Endodermal cell (in vitro differentiated cells): Measurements from ENCODE around the gene ZNF248. TPM values are rescaled to one million over a fixed set of nuclear protein-coding genes. Genes with fewer than 3 reads are reported as not detected.
"Not testable (repeated sequence)": the region's sequence is repeated elsewhere in the genome, so short reads cannot be mapped to it uniquely, and the experiment has no call there.

Experiments used
- DNase-seq: peaks from one replicate; pipeline ENCODE4 v3.0.0-alpha.2; 2017
- H3K27ac ChIP-seq: 2 replicates; pipeline ENCODE4 v1.5.1; 2013; ENCODE audit warnings: mild to moderate bottlenecking, low read depth, low read length, moderate library complexity
- H3K27me3 ChIP-seq: 2 replicates; pipeline ENCODE4 v1.6.1; 2013; ENCODE audit warnings: mild to moderate bottlenecking, low read length, moderate library complexity; ENCODE audit not compliant: insufficient read depth, control insufficient read depth, poor library complexity, severe bottlenecking
- H3K36me3 ChIP-seq: 2 replicates; pipeline ENCODE4 v1.7.0; 2013; ENCODE audit warnings: mild to moderate bottlenecking, low read length, moderate library complexity; ENCODE audit not compliant: control insufficient read depth, insufficient read depth
- H3K4me1 ChIP-seq: one replicate; pipeline ENCODE4 v1.7.0; 2013; ENCODE audit warnings: low read length; ENCODE audit not compliant: control insufficient read depth, insufficient read depth
- H3K4me3 ChIP-seq: 2 replicates; pipeline ENCODE4 v1.5.1; 2013; ENCODE audit warnings: mild to moderate bottlenecking, low read length, moderate library complexity
- H3K9ac ChIP-seq: 2 replicates; pipeline ENCODE4 v1.6.1; 2013; ENCODE audit warnings: mild to moderate bottlenecking, low read length, moderate library complexity; ENCODE audit not compliant: poor library complexity, severe bottlenecking; ENCODE audit errors: extremely low read depth
- H3K9me3 ChIP-seq: 2 replicates; pipeline ENCODE4 v1.6.1; 2013; ENCODE audit warnings: mild to moderate bottlenecking, low read length, moderate library complexity; ENCODE audit not compliant: control insufficient read depth
- H3K27ac Mint-ChIP-seq: 2 replicates; pipeline ENCODE4 v1.8.0; 2020; ENCODE audit warnings: mixed read lengths
- H3K27me3 Mint-ChIP-seq: 2 replicates; pipeline ENCODE4 v1.8.0; 2021; ENCODE audit warnings: mild to moderate bottlenecking, mixed read lengths; ENCODE audit not compliant: insufficient read depth
- H3K36me3 Mint-ChIP-seq: 2 replicates; pipeline ENCODE4 v1.8.0; 2020; ENCODE audit warnings: low read depth, mixed read lengths
- H3K4me1 Mint-ChIP-seq: 2 replicates; pipeline ENCODE4 v1.8.0; 2020; ENCODE audit warnings: mixed read lengths
- H3K4me3 Mint-ChIP-seq: 2 replicates; pipeline ENCODE4 v1.8.0; 2020; ENCODE audit warnings: mild to moderate bottlenecking, moderate library complexity, mixed read lengths
- H3K9me3 Mint-ChIP-seq: 2 replicates; pipeline ENCODE4 v1.8.0; 2020; ENCODE audit warnings: mild to moderate bottlenecking, mixed read lengths
- WGBS, 2 experiments: methylation state at CpG; one replicate each; pipeline versions ENCODE4 v1.1.5 to v1.1.7; 2013; ENCODE audit warnings: missing lambda C conversion rate in 2 of 2, mixed read lengths in 1 of 2; ENCODE audit not compliant: insufficient coverage in 1 of 2, insufficient read length in 1 of 2; 5-methylcytosine and 5-hydroxymethylcytosine counted together
- total RNA-seq, 2 donors: library from RNA; stranded (reverse); fragmentation: NEBNext Ultra II Directional in 1 of 2; extraction: Animal tissue kit (Norgen Biotek cat#: 25700) in 1 of 2; gene quantifications; 2 replicates in 1 of 2; 3 replicates in 1 of 2; pipeline ENCODE4 v1.2.1, GENCODE V29; 2021
- TF ChIP-seq, protein P1 (sequence below): fragments of 200-600 bp; sonication (generic); conservative IDR thresholded peaks from 2 replicates; pipeline ENCODE4 v1.5.0; 2021; ENCODE audit warnings: antibody characterized with exemption, mild to moderate bottlenecking

The ZNF248 gene
- total RNA-seq, 2 donors from 2014 or later = 7.2 to 17.8 TPM

DNA sequence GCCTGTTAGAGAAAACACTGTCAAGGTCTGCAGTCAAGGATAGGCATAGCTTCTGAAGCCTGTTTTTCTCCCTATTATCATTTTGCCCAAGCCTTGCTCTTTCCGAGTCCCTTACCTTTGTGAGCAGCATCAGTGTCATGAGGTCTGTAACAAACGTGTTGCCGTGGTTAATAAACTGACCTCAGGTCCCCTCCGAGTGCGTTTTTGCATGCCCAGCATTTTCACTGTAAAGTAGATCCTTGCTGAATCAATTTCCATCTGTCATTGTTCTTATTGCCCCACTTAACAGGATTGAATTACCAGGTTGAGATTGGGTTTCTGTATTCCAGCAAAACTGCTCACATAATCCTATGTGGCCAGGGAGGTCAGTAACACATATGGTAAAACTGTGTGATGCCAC, 110.3 kb downstream of the ZNF248 start:
- no peak overlapping the region for H3K4me3 Mint-ChIP-seq

DNA sequence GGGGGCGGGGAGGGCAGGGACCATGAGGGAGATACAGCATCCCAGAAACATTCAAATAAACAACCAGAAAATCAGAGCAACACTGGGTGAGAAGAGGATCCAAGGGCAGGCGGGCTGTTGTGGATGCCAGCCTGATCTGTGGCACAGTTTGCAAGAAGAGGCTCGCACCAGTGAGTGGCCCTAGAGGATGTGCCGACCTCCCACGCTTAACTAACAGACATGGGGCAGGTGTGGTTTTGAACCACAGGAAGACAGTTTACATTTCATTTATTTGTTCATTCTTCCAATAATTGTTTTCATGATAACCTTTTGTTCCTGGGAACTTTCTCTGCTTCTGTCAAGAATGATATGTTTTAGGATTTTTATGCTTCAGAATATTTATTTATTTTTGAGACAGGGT, 115.6 kb downstream of the ZNF248 start:
- DNase-seq = no peak
- H3K9me3 Mint-ChIP-seq = peaks cover 92% of the 10 kb centered on the region
- peaks cover 59% of the 10 kb centered on the region for H3K9me3 ChIP-seq
- no peaks in the 10 kb centered on the region for H3K27me3 Mint-ChIP-seq
- H3K4me1 Mint-ChIP-seq = no peaks in the 10 kb centered on the region
- 49 to 84% methylated on average over 3 to 5 of the region's 5 CpGs for WGBS, 2 experiments
- no peaks in the 10 kb centered on the region for H3K4me1 ChIP-seq
- no peaks in the 10 kb centered on the region for H3K36me3 Mint-ChIP-seq
- no peak overlapping the region for H3K27ac Mint-ChIP-seq
- H3K36me3 ChIP-seq = no peaks in the 10 kb centered on the region
- H3K27me3 ChIP-seq = no peaks in the 10 kb centered on the region
- no peak overlapping the region for H3K27ac ChIP-seq
- H3K9ac ChIP-seq = no peak overlapping the region
- TF ChIP-seq, protein P1, sequence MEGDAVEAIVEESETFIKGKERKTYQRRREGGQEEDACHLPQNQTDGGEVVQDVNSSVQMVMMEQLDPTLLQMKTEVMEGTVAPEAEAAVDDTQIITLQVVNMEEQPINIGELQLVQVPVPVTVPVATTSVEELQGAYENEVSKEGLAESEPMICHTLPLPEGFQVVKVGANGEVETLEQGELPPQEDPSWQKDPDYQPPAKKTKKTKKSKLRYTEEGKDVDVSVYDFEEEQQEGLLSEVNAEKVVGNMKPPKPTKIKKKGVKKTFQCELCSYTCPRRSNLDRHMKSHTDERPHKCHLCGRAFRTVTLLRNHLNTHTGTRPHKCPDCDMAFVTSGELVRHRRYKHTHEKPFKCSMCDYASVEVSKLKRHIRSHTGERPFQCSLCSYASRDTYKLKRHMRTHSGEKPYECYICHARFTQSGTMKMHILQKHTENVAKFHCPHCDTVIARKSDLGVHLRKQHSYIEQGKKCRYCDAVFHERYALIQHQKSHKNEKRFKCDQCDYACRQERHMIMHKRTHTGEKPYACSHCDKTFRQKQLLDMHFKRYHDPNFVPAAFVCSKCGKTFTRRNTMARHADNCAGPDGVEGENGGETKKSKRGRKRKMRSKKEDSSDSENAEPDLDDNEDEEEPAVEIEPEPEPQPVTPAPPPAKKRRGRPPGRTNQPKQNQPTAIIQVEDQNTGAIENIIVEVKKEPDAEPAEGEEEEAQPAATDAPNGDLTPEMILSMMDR = no peak
- H3K4me3 ChIP-seq = no peak overlapping the region
- H3K4me3 Mint-ChIP-seq = no peak overlapping the region

More for the DNA sequence above, 110.3 kb downstream of the ZNF248 start:
- Histone ChIP-seq H3K36me3 (no peaks in the 10 kb centered on the region), H3K27me3 (no peaks in the 10 kb centered on the region), H3K27ac (no peak overlapping the region), H3K4me1 (no peaks in the 10 kb centered on the region), H3K9ac (no peak overlapping the region), H3K4me3 (no peak overlapping the region), H3K9me3 (peaks cover 71% of the 10 kb centered on the region)
- peaks cover 92% of the 10 kb centered on the region for H3K9me3 Mint-ChIP-seq
- no peak for DNase-seq
- H3K27me3 Mint-ChIP-seq = no peaks in the 10 kb centered on the region
- H3K27ac Mint-ChIP-seq = no peak overlapping the region
- no peaks in the 10 kb centered on the region for H3K4me1 Mint-ChIP-seq
- TF ChIP-seq, protein P1 = no peak
- H3K36me3 Mint-ChIP-seq = peaks cover 5% of the 10 kb centered on the region
- WGBS, 2 experiments = 67 to 71% methylated on average over 5 of the region's 5 CpGs

DNA sequence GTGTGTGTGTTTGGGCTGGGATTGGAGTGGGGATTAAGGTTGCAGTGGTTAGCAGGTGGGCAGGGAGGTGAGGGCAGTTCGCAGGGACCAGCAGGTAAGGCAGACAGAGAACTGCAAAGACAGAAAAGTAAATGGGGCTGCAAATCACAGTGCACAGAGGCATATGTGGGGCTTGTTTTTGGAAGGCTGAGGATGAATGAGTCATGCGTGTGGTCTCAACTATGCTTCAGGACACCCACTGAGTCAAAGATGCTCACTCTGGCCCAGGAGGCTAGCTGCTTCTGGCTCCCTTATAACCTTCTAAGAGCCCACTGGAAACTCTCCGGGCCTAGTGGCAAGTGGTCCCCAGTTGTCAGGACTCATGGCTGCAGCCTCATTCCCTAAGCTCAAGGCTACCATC, 118.2 kb downstream of the ZNF248 start:
- Mint-ChIP-seq H3K9me3 (peaks cover 86% of the 10 kb centered on the region), H3K4me1 (no peaks in the 10 kb centered on the region), H3K4me3 (no peak overlapping the region), H3K36me3 (no peaks in the 10 kb centered on the region), H3K27me3 (no peaks in the 10 kb centered on the region), H3K27ac (no peak overlapping the region)
- Histone ChIP-seq H3K36me3 (no peaks in the 10 kb centered on the region), H3K9ac (no peak overlapping the region), H3K4me1 (no peaks in the 10 kb centered on the region), H3K27me3 (no peaks in the 10 kb centered on the region), H3K27ac (no peak overlapping the region), H3K4me3 (no peak overlapping the region), H3K9me3 (peaks cover 51% of the 10 kb centered on the region)
- no peak for DNase-seq
- TF ChIP-seq, protein P1 = no peak
- 77 to 83% methylated on average over 3 of the region's 3 CpGs for WGBS, 2 experiments

DNA sequence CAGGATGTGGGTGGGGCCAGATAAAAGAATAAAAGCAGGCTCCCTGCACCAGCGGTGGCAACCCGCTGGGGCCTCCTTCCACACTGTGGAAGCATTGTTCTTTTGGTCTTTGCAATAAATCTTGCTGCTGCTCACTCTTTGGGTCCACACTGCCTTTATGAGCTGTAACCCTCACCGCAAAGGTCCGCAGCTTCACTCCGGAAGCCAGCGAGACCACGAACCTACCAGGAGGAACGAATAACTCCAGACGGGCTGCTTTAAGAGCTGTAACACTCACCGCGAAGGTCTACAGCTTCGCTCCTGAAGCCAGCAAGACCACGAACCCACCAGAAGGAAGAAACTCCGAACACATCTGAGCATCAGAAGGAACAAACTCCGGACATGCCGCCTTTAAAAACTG, 119.2 kb downstream of the ZNF248 start:
- not testable (repeated sequence) for H3K27ac ChIP-seq, H3K4me1 Mint-ChIP-seq, H3K27ac Mint-ChIP-seq, H3K9ac ChIP-seq, H3K36me3 ChIP-seq, H3K4me3 ChIP-seq, H3K27me3 ChIP-seq, H3K36me3 Mint-ChIP-seq, H3K27me3 Mint-ChIP-seq, H3K4me3 Mint-ChIP-seq, DNase-seq, H3K4me1 ChIP-seq
- peaks cover 84% of the 10 kb centered on the region for H3K9me3 Mint-ChIP-seq
- 85 to 89% methylated on average over 16 of the region's 16 CpGs for WGBS, 2 experiments
- H3K9me3 ChIP-seq = peaks cover 51% of the 10 kb centered on the region
